ENCODE results near the gene BCO1. TPM values are rescaled to one million over a fixed set of nuclear protein-coding genes. Genes with fewer than 3 reads are reported as not detected.
"Not testable (repeated sequence)": the region's sequence is repeated elsewhere in the genome, so short reads cannot be mapped to it uniquely, and the experiment has no call there.

Gene BCO1
- total RNA-seq, 4 donors from 2014 or later, result 0.26 TPM; not detected in 3

DNA sequence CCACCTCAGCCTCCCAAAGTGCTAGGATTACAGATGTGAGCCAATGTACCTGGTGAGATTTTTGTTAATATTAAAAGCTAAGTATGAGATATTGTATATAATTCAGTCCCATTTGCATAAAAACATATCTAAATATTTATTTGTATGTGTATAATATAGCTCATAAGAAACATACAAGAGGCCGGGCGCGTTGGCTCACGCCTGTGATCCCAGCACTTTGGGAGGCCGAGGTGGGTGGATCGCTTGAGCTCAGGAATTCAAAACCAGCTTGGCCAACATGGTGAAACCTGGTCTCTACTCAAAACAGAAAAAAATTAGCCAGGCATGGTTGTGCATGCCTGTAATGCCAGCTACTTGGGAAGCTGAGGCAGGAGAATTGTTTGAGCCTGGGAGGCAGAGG, 16.8 kb upstream of the BCO1 start:
- TF ChIP-seq EP300 (IDR thresholded peaks at IDR 0.05) (no peak), POLR2A (IDR thresholded peaks at IDR 0.05) (no peak), POLR2AphosphoS5 (IDR thresholded peaks at IDR 0.05) (no peak)
- TF ChIP-seq, protein P1, sequence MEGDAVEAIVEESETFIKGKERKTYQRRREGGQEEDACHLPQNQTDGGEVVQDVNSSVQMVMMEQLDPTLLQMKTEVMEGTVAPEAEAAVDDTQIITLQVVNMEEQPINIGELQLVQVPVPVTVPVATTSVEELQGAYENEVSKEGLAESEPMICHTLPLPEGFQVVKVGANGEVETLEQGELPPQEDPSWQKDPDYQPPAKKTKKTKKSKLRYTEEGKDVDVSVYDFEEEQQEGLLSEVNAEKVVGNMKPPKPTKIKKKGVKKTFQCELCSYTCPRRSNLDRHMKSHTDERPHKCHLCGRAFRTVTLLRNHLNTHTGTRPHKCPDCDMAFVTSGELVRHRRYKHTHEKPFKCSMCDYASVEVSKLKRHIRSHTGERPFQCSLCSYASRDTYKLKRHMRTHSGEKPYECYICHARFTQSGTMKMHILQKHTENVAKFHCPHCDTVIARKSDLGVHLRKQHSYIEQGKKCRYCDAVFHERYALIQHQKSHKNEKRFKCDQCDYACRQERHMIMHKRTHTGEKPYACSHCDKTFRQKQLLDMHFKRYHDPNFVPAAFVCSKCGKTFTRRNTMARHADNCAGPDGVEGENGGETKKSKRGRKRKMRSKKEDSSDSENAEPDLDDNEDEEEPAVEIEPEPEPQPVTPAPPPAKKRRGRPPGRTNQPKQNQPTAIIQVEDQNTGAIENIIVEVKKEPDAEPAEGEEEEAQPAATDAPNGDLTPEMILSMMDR (IDR thresholded peaks at IDR 0.05), result no peak

DNA sequence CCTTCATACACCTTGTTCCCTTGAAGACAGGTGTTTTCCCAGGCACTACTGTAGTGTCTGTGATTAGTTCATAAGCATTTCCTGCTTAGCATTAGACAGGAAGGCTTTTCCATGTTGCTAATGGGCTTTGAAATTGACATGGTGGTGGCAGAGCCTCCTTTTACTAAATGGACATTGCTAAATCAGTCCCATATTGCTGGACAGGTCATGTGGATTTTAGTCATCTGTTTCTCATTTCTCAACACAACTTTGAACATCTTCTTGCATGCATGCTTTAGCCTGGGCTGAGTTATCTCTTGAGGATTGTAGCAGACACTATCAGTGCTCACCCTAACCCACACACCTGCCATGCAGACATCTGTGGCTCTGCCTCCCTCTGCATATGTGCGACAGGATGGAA, 13.7 kb upstream of the BCO1 start:
- Histone ChIP-seq H3K36me3 (no peaks in the 10 kb centered on the region), H3K27ac (no peak overlapping the region), H3K27me3 (peaks cover 2% of the 10 kb centered on the region), H3K4me1 (no peaks in the 10 kb centered on the region), H3K9me3 (no peaks in the 10 kb centered on the region), H3K4me3 (no peak overlapping the region)
- 62% methylated on average over 1 of the region's 1 CpG for WGBS
- TF ChIP-seq POLR2AphosphoS5 (IDR thresholded peaks at IDR 0.05) (no peak), EP300 (IDR thresholded peaks at IDR 0.05) (no peak), POLR2A (IDR thresholded peaks at IDR 0.05) (no peak)
- TF ChIP-seq, protein P1 (IDR thresholded peaks at IDR 0.05), result no peak
- DNase-seq (ENCODE audit: low spot score in 2 of 2), result no peak

More for the DNA sequence above, 16.8 kb upstream of the BCO1 start:
- Histone ChIP-seq H3K4me1 (no peaks in the 10 kb centered on the region), H3K27ac (no peak overlapping the region), H3K27me3 (peaks cover 2% of the 10 kb centered on the region), H3K4me3 (no peak overlapping the region), H3K36me3 (no peaks in the 10 kb centered on the region), H3K9me3 (no peaks in the 10 kb centered on the region)
- 56% methylated on average over 6 of the region's 6 CpGs for WGBS
- no peak for DNase-seq (ENCODE audit: low spot score in 2 of 2)

DNA sequence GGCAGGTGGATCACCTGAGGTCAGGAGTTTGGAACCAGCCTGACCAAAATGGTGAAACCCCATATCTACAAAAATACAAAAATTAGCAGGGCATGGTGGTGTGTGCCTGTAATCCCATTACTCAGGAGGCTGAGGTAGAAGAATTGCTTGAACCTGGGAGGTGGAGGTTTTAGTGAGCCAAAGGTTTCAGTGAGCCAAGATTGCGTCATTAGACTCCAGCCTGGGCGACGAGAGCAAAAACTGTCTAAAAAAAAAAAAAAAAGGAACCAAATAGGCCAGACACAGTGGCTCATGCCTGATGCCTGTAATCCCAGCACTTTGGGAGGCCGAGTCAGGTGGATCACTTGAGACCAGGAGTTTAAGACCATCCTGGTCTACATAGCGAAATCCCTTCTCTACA, 12.8 kb upstream of the BCO1 start:
- H3K36me3 ChIP-seq; H3K9me3 ChIP-seq; H3K27ac ChIP-seq; H3K27me3 ChIP-seq; DNase-seq (ENCODE audit: low spot score in 2 of 2); H3K4me3 ChIP-seq; H3K4me1 ChIP-seq: not testable (repeated sequence)
- 69% methylated on average over 5 of the region's 5 CpGs for WGBS

DNA sequence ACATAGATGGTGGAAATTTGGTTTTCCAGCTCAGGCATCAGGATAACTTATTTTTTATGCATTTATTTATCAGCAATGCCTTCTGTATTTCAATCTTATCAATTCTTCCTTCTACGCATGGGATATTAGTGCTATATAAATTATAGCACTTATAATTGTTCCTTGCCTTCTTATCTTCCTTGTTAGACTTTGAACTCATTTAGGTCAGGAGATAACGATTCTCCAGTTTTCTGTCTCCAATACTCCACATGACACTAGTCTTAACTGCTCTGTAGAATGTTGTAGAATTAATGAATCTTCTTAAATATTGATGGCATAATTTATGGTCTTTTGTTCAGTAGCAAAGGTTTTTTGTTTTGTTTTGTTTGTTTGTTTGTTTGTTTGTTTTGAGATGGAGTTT, 10.7 kb upstream of the BCO1 start:
- TF ChIP-seq POLR2AphosphoS5 (IDR thresholded peaks at IDR 0.05) (no peak), EP300 (IDR thresholded peaks at IDR 0.05) (no peak), POLR2A (IDR thresholded peaks at IDR 0.05) (no peak)
- Histone ChIP-seq H3K4me1 (no peaks in the 10 kb centered on the region), H3K27ac (no peak overlapping the region), H3K27me3 (no peaks in the 10 kb centered on the region), H3K36me3 (no peaks in the 10 kb centered on the region), H3K9me3 (no peaks in the 10 kb centered on the region), H3K4me3 (no peak overlapping the region)
- 96% methylated on average over 2 of the region's 2 CpGs for WGBS
- no peak for DNase-seq (ENCODE audit: low spot score in 2 of 2)

DNA sequence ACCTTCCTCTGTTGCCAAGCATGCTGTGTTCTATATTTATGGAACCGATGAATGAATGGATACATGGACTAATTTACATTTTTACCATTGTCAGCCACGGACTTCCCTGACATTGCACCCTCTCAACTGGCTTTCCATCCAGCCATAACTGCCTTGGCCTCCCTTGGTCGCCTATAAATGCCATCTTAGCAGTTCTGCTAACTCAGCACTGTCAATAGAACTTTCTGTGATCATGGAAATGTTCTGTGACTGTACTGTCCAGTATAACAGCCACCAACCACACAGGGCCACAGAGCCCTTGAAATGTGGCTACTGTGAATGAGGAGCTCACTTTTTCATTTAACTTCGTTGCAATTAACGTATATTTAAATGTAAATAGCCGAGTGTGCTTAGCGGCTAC, 8.7 kb upstream of the BCO1 start:
- H3K27ac ChIP-seq, result no peak overlapping the region
- H3K9me3 ChIP-seq, result no peaks in the 10 kb centered on the region
- H3K36me3 ChIP-seq, result no peaks in the 10 kb centered on the region
- WGBS, result 65% methylated on average over 7 of the region's 7 CpGs
- no peak overlapping the region for H3K4me3 ChIP-seq
- TF ChIP-seq EP300 (IDR thresholded peaks at IDR 0.05), result no peak
- TF ChIP-seq, protein P1 (IDR thresholded peaks at IDR 0.05), result no peak
- no peak for DNase-seq (ENCODE audit: low spot score in 2 of 2)
- no peaks in the 10 kb centered on the region for H3K4me1 ChIP-seq
- H3K27me3 ChIP-seq, result no peaks in the 10 kb centered on the region

DNA sequence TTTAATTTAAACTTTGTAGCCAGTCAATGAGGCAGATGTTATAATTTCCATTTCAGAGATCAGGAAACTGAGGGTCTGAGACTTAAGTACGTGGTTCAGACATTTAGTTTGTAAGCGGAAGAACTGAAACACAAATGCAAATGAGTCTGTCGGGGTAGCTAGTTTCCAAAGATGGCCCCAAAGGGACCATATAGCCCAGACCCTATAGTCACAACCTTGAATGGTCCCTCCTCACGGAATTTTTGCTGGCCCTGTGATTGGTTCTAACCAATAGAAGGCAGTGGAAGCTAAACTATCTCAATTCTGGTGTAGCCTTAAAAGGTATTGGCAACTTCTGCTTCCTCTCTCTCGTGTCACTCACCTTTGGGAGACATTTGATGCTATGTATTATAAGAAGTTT, 7.5 kb upstream of the BCO1 start:
- TF ChIP-seq POLR2A (IDR thresholded peaks at IDR 0.05) (no peak), EP300 (IDR thresholded peaks at IDR 0.05) (no peak), POLR2AphosphoS5 (IDR thresholded peaks at IDR 0.05) (no peak)
- TF ChIP-seq, protein P1 (IDR thresholded peaks at IDR 0.05), result no peak
- Histone ChIP-seq H3K27ac (no peak overlapping the region), H3K27me3 (no peaks in the 10 kb centered on the region), H3K4me1 (no peaks in the 10 kb centered on the region), H3K4me3 (no peak overlapping the region), H3K9me3 (no peaks in the 10 kb centered on the region), H3K36me3 (no peaks in the 10 kb centered on the region)
- DNase-seq (ENCODE audit: low spot score in 2 of 2), result no peak
- WGBS, result 86% methylated on average over 5 of the region's 5 CpGs
